Neuronal stem cell (in vitro differentiated cells): Measurements from ENCODE around the gene C2CD4C.

Source experiments
- DNase-seq: peaks from one replicate; pipeline ENCODE4 v3.0.0-alpha.2; 2013; ENCODE audit warnings: low spot score
- H2AFZ ChIP-seq: one replicate; pipeline ENCODE4 v1.6.1; 2013; ENCODE audit warnings: mild to moderate bottlenecking, low read length, inconsistent platforms
- H2AK5ac ChIP-seq: 2 replicates; pipeline ENCODE4 v1.6.1; 2013; ENCODE audit warnings: low read depth, mild to moderate bottlenecking, inconsistent platforms, low read length, moderate library complexity, mixed read lengths
- H2BK120ac ChIP-seq: 2 replicates; pipeline ENCODE4 v1.6.1; 2013; ENCODE audit warnings: low read depth, mild to moderate bottlenecking, inconsistent platforms, low read length, moderate library complexity, mixed read lengths
- H2BK12ac ChIP-seq: one replicate; pipeline ENCODE4 v1.6.1; 2013; ENCODE audit warnings: low read length, inconsistent platforms
- H2BK15ac ChIP-seq: 2 replicates; pipeline ENCODE4 v1.6.1; 2013; ENCODE audit warnings: mild to moderate bottlenecking, low read length, inconsistent platforms, mixed read lengths
- H2BK5ac ChIP-seq: one replicate; pipeline ENCODE4 v1.6.1; 2013; ENCODE audit warnings: inconsistent platforms, mild to moderate bottlenecking, low read length, moderate library complexity
- H3K14ac ChIP-seq: one replicate; pipeline ENCODE4 v1.6.1; 2013; ENCODE audit warnings: low read length, inconsistent platforms
- H3K18ac ChIP-seq: 2 replicates; pipeline ENCODE4 v1.6.1; 2013; ENCODE audit warnings: low read length, inconsistent platforms
- H3K23ac ChIP-seq: 2 replicates; pipeline ENCODE4 v1.6.1; 2013; ENCODE audit warnings: low read depth, mild to moderate bottlenecking, mixed read lengths, low read length, inconsistent platforms; ENCODE audit not compliant: poor library complexity
- H3K27ac ChIP-seq: replicated peaks from 3 replicates; pipeline ENCODE4 v1.5.1; 2013; ENCODE audit warnings: low read length, inconsistent platforms
- H3K27me3 ChIP-seq, 3 experiments: 2 replicates each; pipeline ENCODE4 v1.6.1; 2013; ENCODE audit warnings: low read length in 3 of 3, mild to moderate bottlenecking in 2 of 3, inconsistent platforms in 1 of 3, low read depth in 1 of 3, mixed read lengths in 1 of 3, moderate library complexity in 1 of 3; ENCODE audit not compliant: control insufficient read depth in 3 of 3, insufficient read depth in 3 of 3
- H3K36me3 ChIP-seq, 2 donors: replicated peaks in 1 of 2; 2 replicates each; pipeline ENCODE4 v1.6.1; 2013; ENCODE audit warnings: low read length in 2 of 2; ENCODE audit not compliant: control insufficient read depth in 2 of 2, insufficient read depth in 2 of 2
- H3K4ac ChIP-seq: 2 replicates; pipeline ENCODE4 v1.6.1; 2013; ENCODE audit warnings: inconsistent platforms, mild to moderate bottlenecking, low read length, moderate library complexity
- H3K4me1 ChIP-seq, 2 donors: 1 replicate in 1 of 2; 2 replicates in 1 of 2; pipeline ENCODE4 v1.6.1; 2013; ENCODE audit warnings: low read length in 2 of 2, low read depth in 1 of 2; ENCODE audit not compliant: control insufficient read depth in 2 of 2, insufficient read depth in 1 of 2
- H3K4me2 ChIP-seq: one replicate; pipeline ENCODE4 v1.6.1; 2013; ENCODE audit warnings: mild to moderate bottlenecking, low read length, inconsistent platforms; ENCODE audit not compliant: insufficient read depth, poor library complexity, severe bottlenecking
- H3K4me3 ChIP-seq, 2 donors: 2 replicates each; pipeline ENCODE4 v1.5.1; 2013; ENCODE audit warnings: low read length in 2 of 2, mild to moderate bottlenecking in 2 of 2, inconsistent platforms in 1 of 2, moderate library complexity in 1 of 2
- H3K79me1 ChIP-seq: one replicate; pipeline ENCODE4 v1.6.1; 2013; ENCODE audit warnings: low read depth, mild to moderate bottlenecking, inconsistent platforms, low read length, moderate library complexity
- H3K9ac ChIP-seq: one replicate; pipeline ENCODE4 v1.6.1; 2013; ENCODE audit warnings: mild to moderate bottlenecking, low read depth, low read length, inconsistent platforms; ENCODE audit not compliant: poor library complexity
- H3K9me3 ChIP-seq, 2 donors: replicated peaks in 1 of 2; 2 replicates each; pipeline versions ENCODE3 to v1.6.1; 2013; ENCODE audit warnings: low read length in 2 of 2, mild to moderate bottlenecking in 2 of 2, inconsistent platforms in 1 of 2, low read depth in 1 of 2, mixed read lengths in 1 of 2, moderate library complexity in 1 of 2; ENCODE audit not compliant: control insufficient read depth in 2 of 2, insufficient read depth in 1 of 2
- H4K8ac ChIP-seq: one replicate; pipeline ENCODE4 v1.6.1; 2013; ENCODE audit warnings: low read depth, mild to moderate bottlenecking, inconsistent platforms, low read length, moderate library complexity
- H4K91ac ChIP-seq: one replicate; pipeline ENCODE4 v1.6.1; 2013; ENCODE audit warnings: low read length, low read depth, mild to moderate bottlenecking, inconsistent platforms; ENCODE audit not compliant: poor library complexity
- WGBS, 2 donors: extraction: QIAGEN DNeasy Blood & Tissue Kit; methylation state at CpG; one replicate each; pipeline ENCODE4 v1.1.7; 2013; ENCODE audit warnings: missing lambda C conversion rate in 2 of 2, mixed read lengths in 1 of 2; ENCODE audit not compliant: insufficient read length in 2 of 2, insufficient replicate concordance in 1 of 2; ENCODE audit errors: extremely low coverage in 2 of 2; 5-methylcytosine and 5-hydroxymethylcytosine counted together

Gene C2CD4C

DNA sequence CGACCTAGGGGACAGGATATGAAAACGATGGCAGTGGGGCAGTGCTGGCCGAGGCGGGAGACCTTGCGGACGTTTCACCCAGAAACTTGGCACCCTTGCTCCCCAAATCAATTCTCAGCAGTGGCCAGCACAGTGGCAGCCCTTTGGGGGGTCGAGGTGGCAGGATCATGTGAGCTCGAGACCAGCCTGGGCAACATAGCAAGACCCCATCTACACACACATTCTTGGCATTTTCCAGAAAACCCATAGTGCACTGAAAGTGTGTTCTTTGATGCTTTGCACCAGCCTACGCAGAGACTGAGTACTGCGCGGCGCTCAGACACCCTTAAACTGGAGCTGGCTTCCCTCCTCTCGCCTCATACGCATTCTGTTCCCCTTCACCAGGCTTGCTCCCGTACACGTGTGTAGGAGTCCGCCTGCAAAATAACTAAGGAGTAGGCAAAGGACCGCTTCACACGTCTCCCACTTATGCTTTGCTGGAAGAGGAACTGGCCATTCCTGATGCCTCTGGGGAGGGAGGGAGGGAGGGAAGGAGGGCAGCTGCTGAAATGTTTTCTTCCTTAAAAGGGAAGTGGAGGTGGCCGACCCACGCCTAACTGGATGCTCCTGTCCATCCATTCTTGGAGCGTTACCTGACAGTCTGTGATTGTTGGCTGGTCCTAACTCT lies 40.9 kb downstream of the C2CD4C start:
- Histone ChIP-seq H2BK5ac (peak overlapping the region; percentile 68), H3K4ac (no peak overlapping the region), H2BK15ac (peak overlapping the region; percentile 30), H2BK120ac (no peak overlapping the region), H3K4me1 (no peaks in the 10 kb centered on the region), H3K4me2 (no peak overlapping the region), H4K8ac (no peak overlapping the region), H3K18ac (peak overlapping the region; percentile 76), H3K27me3 (peaks cover 0 to 21% (median 0%) of the 10 kb centered on the region in 3 experiments), H2BK12ac (no peak overlapping the region), H2AK5ac (no peak overlapping the region), H3K23ac (no peak overlapping the region), H3K27ac (no peak overlapping the region), H3K9ac (no peak overlapping the region), H3K79me1 (no peaks in the 10 kb centered on the region), H4K91ac (no peak overlapping the region), H3K36me3 (no peaks in the 10 kb centered on the region), H3K14ac (peak overlapping the region; percentile 71), H2AFZ (no peak overlapping the region), H3K9me3 (peaks cover 0 to 2% of the 10 kb centered on the region in 2 donors), H3K4me3 (no peak overlapping the region)
- DNase-seq, result no peak
- no CpG with 5 or more reads among the region's 22 CpGs for WGBS, 2 donors

- H3K4me1 ChIP-seq, result no peaks in the 10 kb centered on the region
- no peak overlapping the region for H2BK12ac ChIP-seq
- no peaks in the 10 kb centered on the region for H3K36me3 ChIP-seq
- no peak overlapping the region for H2AK5ac ChIP-seq
- no peaks in the 10 kb centered on the region for H3K79me1 ChIP-seq
- no peak overlapping the region for H2BK120ac ChIP-seq
- no peak overlapping the region for H3K27ac ChIP-seq
- no peak overlapping the region for H4K91ac ChIP-seq
- no peak for DNase-seq
- WGBS, 2 donors, result no CpG with 5 or more reads among the region's 14 CpGs
- H3K4me3 ChIP-seq, result no peak overlapping the region
- no peak overlapping the region for H3K4me2 ChIP-seq
- H3K4ac ChIP-seq, result no peak overlapping the region
- no peak overlapping the region for H3K23ac ChIP-seq
- peaks cover 0 to 2% of the 10 kb centered on the region in 2 donors for H3K9me3 ChIP-seq
- H3K27me3 ChIP-seq, result peaks cover 0 to 16% (median 0%) of the 10 kb centered on the region in 3 experiments
- no peak overlapping the region for H4K8ac ChIP-seq
- H3K9ac ChIP-seq, result no peak overlapping the region
- no peak overlapping the region for H2BK5ac ChIP-seq
- H2AFZ ChIP-seq, result no peak overlapping the region
- peak overlapping the region; percentile 65 for H3K18ac ChIP-seq
- H3K14ac ChIP-seq, result no peak overlapping the region
- peak overlapping the region; percentile 30 for H2BK15ac ChIP-seq
Measured at GRCh38 chr19:367561-367960, 41.4 kb downstream of the C2CD4C start.

- Histone ChIP-seq H2AK5ac (no peak overlapping the region), H3K4me1 (no peaks in the 10 kb centered on the region), H3K36me3 (no peaks in the 10 kb centered on the region), H3K79me1 (no peaks in the 10 kb centered on the region), H2BK12ac (no peak overlapping the region), H2BK15ac (no peak overlapping the region), H3K4ac (no peak overlapping the region), H3K9me3 (peaks cover 0 to 2% of the 10 kb centered on the region in 2 donors), H2AFZ (no peak overlapping the region), H3K27me3 (peaks cover 0 to 10% (median 0%) of the 10 kb centered on the region in 3 experiments), H3K4me3 (no peak overlapping the region), H3K23ac (no peak overlapping the region), H3K14ac (no peak overlapping the region), H3K9ac (no peak overlapping the region), H3K4me2 (no peak overlapping the region), H3K27ac (no peak overlapping the region), H3K18ac (no peak overlapping the region), H4K8ac (no peak overlapping the region), H4K91ac (no peak overlapping the region), H2BK120ac (no peak overlapping the region), H2BK5ac (no peak overlapping the region)
- no CpG with 5 or more reads among the region's 8 CpGs for WGBS, 2 donors
- DNase-seq, result no peak
Measured at GRCh38 chr19:366951-367350, 42.0 kb downstream of the C2CD4C start.

DNA sequence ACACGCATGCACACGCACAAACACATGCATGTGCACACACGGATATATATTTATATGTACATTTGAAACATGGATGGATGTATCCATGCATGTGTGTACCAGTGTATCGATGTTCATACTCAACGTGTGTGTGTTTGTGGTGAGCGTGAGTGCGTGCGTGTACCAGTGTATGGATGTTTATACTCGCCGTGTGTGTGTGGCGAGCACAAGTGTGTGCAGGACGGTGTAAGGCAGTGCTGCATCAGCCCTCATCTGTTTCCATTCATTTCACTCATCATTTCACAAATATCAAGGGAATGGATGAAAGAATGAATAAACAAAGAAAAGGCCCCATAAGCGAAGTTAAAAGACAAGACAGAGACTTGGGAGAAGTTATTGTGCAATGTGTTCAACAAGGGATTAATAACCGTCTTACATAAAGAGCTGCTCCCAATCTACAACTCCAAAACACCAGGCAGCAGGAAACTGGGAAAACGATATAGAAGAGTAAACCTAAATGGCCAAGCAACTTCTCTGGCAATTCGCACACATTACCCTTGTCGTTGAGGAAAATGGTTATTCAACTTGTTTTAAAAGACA lies 42.7 kb downstream of the C2CD4C start:
- H2BK120ac ChIP-seq, result no peak overlapping the region
- H3K4ac ChIP-seq, result no peak overlapping the region
- no peak overlapping the region for H2BK5ac ChIP-seq
- no peak overlapping the region for H4K91ac ChIP-seq
- peaks cover 0 to 4% (median 0%) of the 10 kb centered on the region in 3 experiments for H3K27me3 ChIP-seq
- no peak for DNase-seq
- no peak overlapping the region for H3K27ac ChIP-seq
- no peak overlapping the region for H3K23ac ChIP-seq
- WGBS, 2 donors, result no CpG with 5 or more reads among the region's 17 CpGs
- H3K79me1 ChIP-seq, result no peaks in the 10 kb centered on the region
- peak overlapping the region; percentile 44 for H3K9ac ChIP-seq
- no peak overlapping the region for H3K14ac ChIP-seq
- H2AFZ ChIP-seq, result no peak overlapping the region
- peaks cover 0 to 2% of the 10 kb centered on the region in 2 donors for H3K9me3 ChIP-seq
- no peak overlapping the region for H2BK12ac ChIP-seq
- H3K4me3 ChIP-seq, result no peak overlapping the region
- no peaks in the 10 kb centered on the region for H3K36me3 ChIP-seq
- no peaks in the 10 kb centered on the region for H3K4me1 ChIP-seq
- no peak overlapping the region for H4K8ac ChIP-seq
- H3K18ac ChIP-seq, result no peak overlapping the region
- H2BK15ac ChIP-seq, result no peak overlapping the region
- H3K4me2 ChIP-seq, result no peak overlapping the region
- no peak overlapping the region for H2AK5ac ChIP-seq
